Hematopoietic multipotent progenitor cell treated with erythropoietin and hydrocortisone succinate and interleukin-3 and kit ligand, for 4 days (in vitro differentiated cells): ENCODE measurements around the gene PDE12.

Experiments
- DNase-seq: peaks from one replicate; pipeline ENCODE4 v3.0.0-alpha.2; 2015

The PDE12 gene, protein sequence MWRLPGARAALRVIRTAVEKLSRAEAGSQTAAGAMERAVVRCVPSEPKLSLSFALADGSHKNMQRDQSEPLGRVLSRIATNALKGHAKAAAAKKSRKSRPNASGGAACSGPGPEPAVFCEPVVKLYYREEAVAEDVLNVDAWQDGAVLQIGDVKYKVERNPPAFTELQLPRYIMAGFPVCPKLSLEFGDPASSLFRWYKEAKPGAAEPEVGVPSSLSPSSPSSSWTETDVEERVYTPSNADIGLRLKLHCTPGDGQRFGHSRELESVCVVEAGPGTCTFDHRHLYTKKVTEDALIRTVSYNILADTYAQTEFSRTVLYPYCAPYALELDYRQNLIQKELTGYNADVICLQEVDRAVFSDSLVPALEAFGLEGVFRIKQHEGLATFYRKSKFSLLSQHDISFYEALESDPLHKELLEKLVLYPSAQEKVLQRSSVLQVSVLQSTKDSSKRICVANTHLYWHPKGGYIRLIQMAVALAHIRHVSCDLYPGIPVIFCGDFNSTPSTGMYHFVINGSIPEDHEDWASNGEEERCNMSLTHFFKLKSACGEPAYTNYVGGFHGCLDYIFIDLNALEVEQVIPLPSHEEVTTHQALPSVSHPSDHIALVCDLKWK

DNA sequence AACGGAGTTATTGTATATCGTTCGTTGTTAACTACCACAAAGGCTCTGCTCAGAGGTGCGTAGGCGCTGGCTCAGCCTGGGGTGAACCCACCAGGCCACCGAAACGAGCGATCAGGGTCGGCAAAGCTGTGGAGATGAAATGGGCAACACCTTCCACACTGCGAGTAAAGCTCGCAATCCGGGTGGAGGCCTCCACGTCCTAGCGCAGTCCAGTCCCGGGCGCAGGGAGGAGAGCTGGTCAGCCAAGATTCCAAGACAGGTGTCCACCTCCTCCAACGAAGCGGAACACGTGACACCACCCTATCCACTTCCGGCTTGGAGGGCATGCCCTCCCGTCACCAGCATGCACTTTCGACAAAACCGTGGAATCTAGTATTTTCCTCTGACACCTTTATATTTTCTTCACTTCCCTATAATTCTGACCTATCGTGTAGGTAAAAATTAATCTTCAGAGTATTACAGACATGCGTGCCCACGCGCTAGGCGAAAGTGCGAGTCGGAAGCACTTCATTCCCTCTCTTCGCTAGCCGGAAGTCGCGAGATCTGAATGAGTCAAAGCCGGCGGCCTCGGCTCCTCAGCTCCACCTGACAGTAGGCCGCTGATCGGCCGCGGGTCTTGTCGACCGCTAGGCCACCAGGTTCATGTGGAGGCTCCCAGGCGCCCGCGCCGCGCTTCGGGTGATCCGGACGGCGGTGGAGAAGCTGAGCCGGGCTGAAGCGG is at the start of gene PDE12:
TSS of gene PDE12 (plus strand) at position 537 of the 721 bp plus-strand sequence. CDS start at position 643, 106 bp downstream.
- peak; percentile 95 for DNase-seq

GRCh38 chr3:57512166-57512565 is 43.9 kb upstream of the PDE12 start:
- DNase-seq = no peak

DNA sequence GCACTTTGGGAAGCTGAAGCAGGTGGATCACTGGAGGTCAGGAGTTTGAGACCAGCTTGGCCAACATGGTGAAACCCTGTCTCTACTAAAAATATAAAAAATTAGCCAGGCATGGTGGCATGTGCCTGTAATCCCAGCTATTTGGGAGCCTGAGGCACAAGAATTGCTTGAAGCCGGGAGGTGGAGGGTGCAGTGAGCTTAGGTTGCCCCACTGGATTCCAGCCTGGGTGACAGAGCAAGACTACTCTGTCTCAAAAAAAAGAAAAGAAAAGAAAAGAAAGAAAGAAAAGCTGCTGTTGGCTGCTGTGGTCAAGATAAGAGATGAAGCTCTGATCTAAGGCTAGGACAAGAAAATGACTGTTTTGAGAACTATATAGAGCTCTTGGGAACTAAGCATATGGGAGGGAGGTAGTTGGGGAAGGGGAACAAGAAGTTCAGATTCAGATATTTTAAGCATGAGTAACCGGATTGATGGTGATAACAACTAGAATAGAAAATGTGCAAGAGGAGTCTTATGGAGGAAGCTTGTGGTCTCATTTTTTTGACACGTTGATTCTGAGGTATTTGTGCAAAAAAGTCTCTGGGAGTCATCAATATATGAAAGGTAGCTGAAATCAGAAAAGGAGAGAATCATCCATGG is 37.7 kb upstream of the PDE12 start:
- peak; percentile 25 for DNase-seq

GRCh38 chr3:57530071-57530608 is 25.9 kb upstream of the PDE12 start:
- DNase-seq = no peak

DNA sequence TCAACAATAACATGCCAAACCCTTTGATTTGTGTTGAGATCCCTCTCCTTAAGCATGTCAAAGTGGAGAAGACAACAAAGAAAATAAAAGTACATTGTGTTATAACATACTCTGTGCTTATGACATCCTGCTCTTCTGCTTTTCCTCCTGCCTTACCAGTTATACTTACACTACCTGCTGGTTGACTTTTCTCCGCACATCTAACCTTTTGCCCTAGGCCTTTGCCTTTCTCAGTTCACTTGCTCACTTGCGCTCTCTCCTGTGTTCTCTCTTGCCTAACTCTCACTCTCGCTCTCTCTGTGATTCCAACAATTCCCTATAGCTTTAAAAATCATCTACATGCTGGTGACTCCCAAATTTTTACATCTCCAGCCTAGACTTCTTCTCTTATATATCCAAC is 17.6 kb upstream of the PDE12 start:
- DNase-seq = no peak

- peak; percentile 73 for DNase-seq
Measured at GRCh38 chr3:57544181-57545125, 11.6 kb upstream of the PDE12 start, which contains the start of gene DNAH12. Gene DNAH12, minus strand, starts transcription at chr3:57544344. Its CDS starts 1,474 bp downstream, at chr3:57542870.

- no peak for DNase-seq
Measured at GRCh38 chr3:57545636-57546268, 10.3 kb upstream of the PDE12 start.

- no peak for DNase-seq
Measured at GRCh38 chr3:57546616-57547015, 9.5 kb upstream of the PDE12 start.

GRCh38 chr3:57555306-57555705 is 768 bp upstream of the PDE12 start:
- DNase-seq = peak; percentile 61

- DNase-seq = peak; percentile 47
Measured at GRCh38 chr3:57556459-57557084, 498 bp downstream of the PDE12 start.

GRCh38 chr3:57557085-57557537 is 1.0 kb downstream of the PDE12 start:
- DNase-seq = peak; percentile 70

- no peak for DNase-seq
Measured at GRCh38 chr3:57559526-57559925, 3.5 kb downstream of the PDE12 start.

GRCh38 chr3:57569859-57570450 is 13.9 kb downstream of the PDE12 start:
- DNase-seq = no peak

DNA sequence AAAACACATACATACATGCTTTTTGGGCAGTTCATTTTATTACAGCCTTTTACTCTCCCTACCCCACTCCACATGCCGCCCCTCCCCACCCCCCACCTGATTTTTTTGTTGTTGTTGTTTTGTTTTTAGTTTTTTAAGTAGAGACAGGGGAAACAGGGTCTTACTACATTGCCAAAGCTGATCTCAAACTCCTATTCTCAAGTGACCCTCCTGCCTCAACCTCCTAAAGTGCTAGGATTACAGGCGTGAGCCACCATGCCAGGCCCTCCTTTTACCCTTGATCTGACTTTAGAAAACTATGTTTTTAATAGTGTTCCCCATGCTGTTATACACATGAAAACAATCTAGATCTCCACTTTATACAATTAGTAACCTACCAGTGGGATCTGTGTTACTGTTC is 14.8 kb downstream of the PDE12 start:
- DNase-seq = no peak

GRCh38 chr3:57572096-57572495 is 16.0 kb downstream of the PDE12 start:
- no peak for DNase-seq

DNA sequence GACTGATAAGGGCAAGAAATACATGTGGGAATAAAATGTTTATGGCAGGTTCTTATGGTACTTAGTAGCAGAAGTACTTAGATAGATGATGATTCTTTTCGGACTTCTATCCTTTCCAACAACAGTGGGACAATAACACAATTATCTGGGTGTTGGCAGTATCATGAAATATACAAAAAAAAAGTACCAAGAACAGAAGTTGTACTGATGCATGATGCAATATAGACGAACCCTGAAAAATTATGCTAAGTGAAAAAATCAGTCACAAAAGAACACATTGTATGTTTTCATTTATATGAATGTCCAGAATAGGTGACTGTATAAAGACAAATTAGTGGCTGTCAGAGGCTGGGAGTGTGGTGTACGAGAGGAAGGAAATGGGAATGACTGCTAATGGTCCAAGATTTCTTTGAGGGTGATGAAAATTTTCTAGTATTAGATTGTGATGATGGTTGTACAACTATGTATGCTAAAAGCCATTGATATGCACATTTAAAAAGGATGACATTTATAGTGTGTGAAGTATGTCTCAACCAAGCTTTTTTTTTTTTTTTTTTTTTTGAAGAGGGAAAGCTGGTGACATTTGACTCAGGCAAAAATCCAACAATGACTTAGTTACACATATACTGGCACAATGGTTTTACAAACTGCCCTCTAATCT is 20.0 kb downstream of the PDE12 start:
- DNase-seq = no peak

GRCh38 chr3:57577801-57578200 is 21.7 kb downstream of the PDE12 start:
- DNase-seq = no peak

DNA sequence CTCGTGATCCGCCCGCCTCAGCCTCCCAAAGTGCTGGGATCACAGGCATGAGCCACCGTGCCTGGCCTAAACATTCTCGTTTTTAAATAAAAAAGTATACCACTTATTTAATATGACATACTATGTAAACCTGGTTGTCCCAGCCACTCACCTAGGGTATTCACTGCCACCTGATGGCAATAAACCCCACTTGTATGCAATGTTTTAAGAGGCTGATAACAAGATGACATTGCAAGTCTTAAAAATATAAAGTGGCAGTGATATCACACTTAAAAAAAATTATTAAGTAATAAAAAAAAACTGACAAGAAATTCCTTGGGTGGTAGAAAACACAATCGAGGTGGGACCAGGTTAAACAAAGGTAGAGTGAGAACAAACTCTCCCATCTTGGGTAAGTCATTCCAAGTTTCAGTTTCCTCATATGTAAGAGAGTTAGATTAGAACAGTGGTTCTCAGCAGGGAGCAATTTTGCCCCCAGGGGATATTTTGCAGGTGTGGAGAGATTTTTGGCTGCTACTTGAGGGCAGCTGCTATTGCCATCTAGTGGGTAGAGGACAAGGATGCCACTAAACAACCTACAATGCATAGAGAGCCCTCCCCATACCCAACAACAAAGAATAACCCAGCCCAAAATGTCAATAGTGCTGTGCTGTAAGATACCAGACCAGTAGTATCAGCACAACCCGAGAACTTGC is 26.5 kb downstream of the PDE12 start:
- DNase-seq = peak; percentile 58

- peak; percentile 41 for DNase-seq
Measured at GRCh38 chr3:57583544-57583943, 27.5 kb downstream of the PDE12 start.
